AG04449 (cell line): ENCODE measurements around the gene MITD1.

ENCODE experiments used
- CTCF ChIA-PET: fragments of 350-600 bp; formaldehyde crosslinking; extraction: SDS; loops from one replicate; lab custom pipeline; 2021; ENCODE audit warnings: antibody characterized with exemption; lab: Yijun Ruan, JAX
- POLR2A ChIA-PET: fragments of 400-600, 350-600 bp; formaldehyde crosslinking; extraction: SDS; loops from one replicate; lab custom pipeline; 2020; ENCODE audit warnings: antibody characterized with exemption, inconsistent platforms; lab: Yijun Ruan, JAX
- DNase-seq: peaks from one replicate; pipeline ENCODE4 v3.0.0-alpha.2; 2010; ENCODE audit warnings: low read depth, low spot score
- H3K4me3 ChIP-seq: 2 replicates; pipeline ENCODE4 v1.5.1; 2011; ENCODE audit warnings: low read depth, mild to moderate bottlenecking, control low read depth, low read length
- CTCF ChIP-seq: IDR thresholded peaks from one replicate; pipeline ENCODE4 v1.5.1; 2011; ENCODE audit warnings: mild to moderate bottlenecking, moderate library complexity, low read length, control low read depth, inconsistent platforms; ENCODE audit not compliant: insufficient read depth; ENCODE audit errors: missing control alignments

MITD1 gene

GRCh38 chr2:99180755-99181623 is at the start of gene MITD1, which contains the start of gene MRPL30:
Gene MITD1 (minus strand): TSS chr2:99181058. CDS start chr2:99180981, 77 bp downstream.
Gene MRPL30 (plus strand): TSS chr2:99181184. CDS start chr2:99186204, 5,020 bp downstream.
- CTCF ChIA-PET = interaction anchor here (0.9 to 1.9 kb wide), 9 partner anchors 9 to 1081 kb away, joined by 3 to 12 read pairs (median 4); partner anchors contain the start of genes EIF5B and TXNDC9
- peak within 1 kb of the TSS; percentile 99 for H3K4me3 ChIP-seq
- no peak for TF ChIP-seq CTCF
- peak; percentile 81 for DNase-seq
- POLR2A ChIA-PET = interaction anchor here (0.5 to 1.7 kb wide), 6 partner anchors 12 to 1110 kb away, joined by 3 to 16 read pairs (median 3); partner anchors contain the start of genes EIF5B and TXNDC9

- H3K4me3 ChIP-seq = no peak overlapping the region
- CTCF ChIA-PET = no interaction called here
- POLR2A ChIA-PET = no interaction called here
- DNase-seq = no peak
- no peak for TF ChIP-seq CTCF
These were observed 37.2 kb upstream of the MITD1 start for GRCh38 chr2:99217929-99218501.

DNA sequence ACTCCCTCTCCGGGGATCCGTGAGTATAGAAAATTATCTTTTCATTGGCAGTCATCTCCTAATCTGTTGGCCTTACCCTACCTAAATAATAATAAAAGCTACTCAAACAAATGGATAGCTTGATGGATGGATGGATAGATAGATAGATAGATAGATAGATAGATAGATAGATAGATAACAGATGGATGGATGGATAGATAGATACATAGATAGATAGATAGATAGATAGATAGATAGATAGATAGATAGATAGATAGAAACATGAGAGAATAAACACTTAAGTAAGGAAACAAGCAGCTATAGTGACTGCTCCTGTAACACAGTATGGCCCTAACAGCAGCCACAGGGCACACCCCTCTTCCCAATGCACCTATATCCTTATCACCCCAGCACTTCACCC is 35.2 kb upstream of the MITD1 start:
- ChIA-PET CTCF (no interaction called here), POLR2A (no interaction called here)

DNA sequence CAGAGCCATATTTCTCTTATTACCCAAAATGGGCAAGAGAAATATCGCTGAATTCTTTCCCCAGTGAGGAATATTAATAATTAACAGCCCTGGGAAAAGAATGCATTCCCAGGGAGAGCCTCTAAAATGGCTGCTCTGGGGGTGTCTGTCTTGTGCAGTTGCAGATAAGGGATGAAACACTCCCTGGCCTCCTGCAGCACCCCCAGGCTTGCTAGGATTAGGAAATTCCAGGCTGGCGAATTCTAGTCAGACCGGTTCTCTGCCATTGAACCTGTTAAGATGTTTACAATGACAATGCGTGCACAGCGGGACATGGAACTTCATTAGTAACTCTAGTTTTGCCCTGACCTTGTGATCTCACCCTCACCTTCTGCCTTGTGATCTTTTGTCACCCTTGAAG is 24.6 kb upstream of the MITD1 start:
- no peak for DNase-seq
- no peak for TF ChIP-seq CTCF
- CTCF ChIA-PET = no interaction called here
- POLR2A ChIA-PET = no interaction called here
- no peak overlapping the region for H3K4me3 ChIP-seq

More for the DNA sequence above, 35.2 kb upstream of the MITD1 start:
- DNase-seq = no peak
- TF ChIP-seq CTCF = no peak
- no peak overlapping the region for H3K4me3 ChIP-seq

- no peak for DNase-seq
- POLR2A ChIA-PET = no interaction called here
- TF ChIP-seq CTCF = no peak
- no peak overlapping the region for H3K4me3 ChIP-seq
- CTCF ChIA-PET = interaction anchor here (1.2 kb wide), 1 partner anchor 18 kb away, joined by 3 read pairs; no protein-coding TSS in a partner anchor
These were observed 21.3 kb upstream of the MITD1 start for GRCh38 chr2:99201959-99202678.
